GM10266 (cell line): Measurements from ENCODE around the gene SESN1.

Experiments used
- DNase-seq: peaks from one replicate; pipeline ENCODE4 v3.0.0; 2012; ENCODE audit errors: extremely low spot score
- CTCF ChIP-seq: IDR thresholded peaks from 2 replicates; pipeline ENCODE4 v1.5.1; 2012; ENCODE audit warnings: mild to moderate bottlenecking, low read depth; ENCODE audit not compliant: control insufficient read depth, insufficient read depth; ENCODE audit errors: missing control alignments

SESN1 gene

DNA sequence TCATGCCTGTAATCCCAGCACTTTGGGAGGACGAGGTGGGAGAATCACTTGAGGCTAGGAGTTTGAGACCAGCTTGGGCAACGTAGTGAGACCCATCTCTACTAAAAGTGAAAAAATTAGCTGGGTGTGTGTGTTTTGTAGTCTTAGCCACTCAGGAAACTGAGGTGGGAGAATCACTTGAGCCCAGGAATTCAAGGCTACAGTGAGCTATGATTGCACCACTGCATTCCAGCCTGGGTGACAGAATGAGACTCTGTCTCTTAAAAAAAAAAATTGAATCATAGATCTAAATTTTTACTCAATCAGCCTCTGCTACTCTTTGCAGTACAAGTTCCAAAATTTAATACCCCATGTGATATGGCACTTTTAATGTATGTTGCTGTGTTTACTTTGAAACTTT, 124.9 kb downstream of the SESN1 start:
- no peak for DNase-seq
- TF ChIP-seq CTCF, result no peak

DNA sequence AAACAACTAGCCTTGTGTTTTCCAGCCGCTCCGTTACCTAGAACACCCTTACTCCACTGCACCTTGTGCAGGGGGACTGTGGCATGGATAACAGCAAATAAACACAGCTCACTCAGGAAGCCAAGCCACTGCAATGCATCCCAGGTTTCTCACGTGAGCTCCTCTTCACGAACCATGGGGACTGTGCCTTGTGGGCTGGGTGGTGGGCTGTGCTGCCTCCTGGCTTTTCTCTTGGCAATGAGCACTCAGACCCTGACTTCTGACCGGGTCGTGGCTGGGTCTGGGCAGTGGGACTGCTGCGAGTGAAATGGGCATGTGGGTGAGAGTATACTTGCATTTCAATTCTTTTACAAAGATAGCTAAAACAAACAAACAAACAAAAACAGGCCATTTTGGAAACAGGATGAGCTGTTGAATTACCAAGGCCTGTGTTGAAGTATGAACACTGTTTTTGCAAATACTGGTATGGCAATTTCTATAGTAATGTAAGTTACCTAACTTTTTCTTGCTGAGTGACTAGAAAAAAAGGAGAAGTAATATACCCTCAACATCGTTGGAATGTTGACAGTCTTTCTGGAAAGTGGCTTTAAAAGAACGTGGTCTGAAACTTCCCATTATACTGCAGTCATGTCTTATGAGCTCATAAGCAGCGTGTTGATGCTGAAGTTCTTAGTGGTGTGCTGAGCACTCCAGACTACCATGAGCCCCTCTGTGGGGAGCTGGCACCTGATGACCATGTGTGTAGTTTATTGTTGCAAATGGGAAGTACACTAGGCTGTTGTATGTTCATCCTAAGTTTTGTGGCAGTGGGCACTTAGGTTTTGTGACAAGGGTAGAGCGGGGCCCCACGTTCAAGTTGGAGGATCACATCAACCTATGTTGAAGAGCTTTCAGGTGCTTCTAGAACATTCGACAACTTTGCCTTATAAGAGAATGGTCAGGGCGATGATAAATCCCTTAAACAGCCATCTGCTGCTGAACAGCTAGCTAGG, 126.0 kb downstream of the SESN1 start:
- no peak for DNase-seq
- no peak for TF ChIP-seq CTCF

DNA sequence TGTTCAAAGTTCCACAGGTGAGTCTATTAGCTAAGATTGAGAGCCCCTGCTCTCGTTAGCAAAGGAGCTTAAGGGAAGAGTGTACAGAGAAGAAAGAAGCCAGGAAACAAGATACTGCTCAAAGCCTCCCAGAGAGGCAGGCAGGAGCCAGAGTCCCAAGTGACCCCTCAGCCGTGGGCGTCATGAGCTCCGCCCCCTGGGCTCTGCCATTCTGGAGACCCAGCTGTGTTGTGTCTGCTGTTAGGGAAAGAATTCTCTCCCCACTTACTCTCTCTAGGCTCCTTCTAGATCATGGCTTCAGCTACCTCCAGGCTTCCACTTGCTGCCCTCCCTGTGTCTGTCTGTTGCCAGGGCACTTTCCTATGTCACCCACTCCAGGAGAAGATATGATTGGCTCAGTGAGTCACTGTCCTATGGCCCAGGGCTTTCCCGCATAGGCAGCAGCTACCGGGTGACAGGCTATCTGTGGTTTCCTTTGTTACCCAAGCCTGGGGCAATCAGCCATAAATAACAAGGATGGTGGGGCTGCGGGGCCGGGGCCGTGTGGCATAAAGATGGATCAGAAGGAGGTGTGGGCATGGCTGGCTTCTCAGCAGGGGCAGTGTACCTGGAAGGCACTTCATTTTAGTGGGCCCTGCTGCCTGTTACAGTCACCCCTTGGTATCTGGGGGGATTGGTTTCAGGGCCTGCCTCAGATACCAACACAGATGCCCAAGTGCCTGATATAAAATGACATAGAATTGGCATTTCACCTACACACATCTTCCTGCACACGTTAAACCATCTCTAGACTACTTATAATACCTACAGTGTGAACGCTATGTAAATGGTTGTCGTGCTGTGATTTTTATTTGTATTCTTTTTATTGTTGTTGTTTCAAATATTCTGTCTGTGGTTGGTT, 127.5 kb downstream of the SESN1 start:
- no peak for DNase-seq

GRCh38 chr6:108966251-108966650, 128.4 kb downstream of the SESN1 start:
- DNase-seq, result no peak
- no peak for TF ChIP-seq CTCF

More for the DNA sequence above, 127.5 kb downstream of the SESN1 start:
- no peak for TF ChIP-seq CTCF

GRCh38 chr6:108961985-108962384, 132.7 kb downstream of the SESN1 start:
- TF ChIP-seq CTCF, result no peak
- DNase-seq, result no peak

GRCh38 chr6:108961077-108961476, 133.6 kb downstream of the SESN1 start:
- DNase-seq, result no peak
- TF ChIP-seq CTCF, result no peak
